GM23248 (cell line): ENCODE data around the gene DOCK10.

ENCODE experiments used
- EZH2 ChIP-seq: fragments of 200-600 bp; sonication (generic); IDR thresholded peaks from 2 replicates; pipeline ENCODE4 v1.6.1; 2018; ENCODE audit warnings: antibody characterized with exemption, mild to moderate bottlenecking; ENCODE audit not compliant: insufficient read depth, poor library complexity, severe bottlenecking
- EZH2phosphoT487 ChIP-seq: fragments of 200-600 bp; sonication (generic); IDR thresholded peaks from 2 replicates; pipeline ENCODE4 v1.6.1; 2018; ENCODE audit warnings: antibody characterized with exemption, moderate library complexity, mild to moderate bottlenecking, low read depth; ENCODE audit not compliant: insufficient read depth

DNA sequence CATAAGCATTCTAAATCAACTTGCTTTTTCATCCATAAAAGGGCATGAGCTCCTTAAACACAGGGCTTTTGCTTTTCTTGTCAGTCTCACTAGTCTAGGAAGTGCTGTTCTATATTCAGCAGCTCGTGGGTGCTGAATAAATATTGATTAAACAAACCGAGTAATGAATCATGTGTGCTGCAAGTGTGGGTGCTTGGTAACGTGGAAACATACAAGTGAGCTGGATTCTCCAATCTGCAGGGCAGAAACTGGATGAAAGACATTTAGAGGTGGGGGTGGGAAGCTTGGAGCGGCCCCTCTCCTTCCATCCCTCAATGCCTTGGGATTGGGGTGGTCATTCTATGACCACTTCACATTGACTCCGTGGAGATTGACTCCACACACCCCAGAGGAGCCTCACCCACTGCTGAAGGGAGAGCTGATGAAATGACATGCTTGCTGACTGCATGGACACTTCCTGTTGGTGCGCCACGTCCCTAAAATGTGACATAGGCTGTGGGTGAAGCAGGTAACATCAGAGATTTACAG, 114.6 kb downstream of the DOCK10 start:
- TF ChIP-seq EZH2 = no peak
- TF ChIP-seq EZH2phosphoT487 = no peak
